HG02759 (cell line): Measurements from ENCODE around the gene CRB1.

Source experiments
- ATAC-seq: cut with Tn5 transposase; IDR thresholded peaks from one replicate; pipeline ENCODE4 v1.9.1; 2021; ENCODE audit warnings: mild to moderate bottlenecking, moderate library complexity; ENCODE audit not compliant: unreplicated experiment

The CRB1 gene

DNA sequence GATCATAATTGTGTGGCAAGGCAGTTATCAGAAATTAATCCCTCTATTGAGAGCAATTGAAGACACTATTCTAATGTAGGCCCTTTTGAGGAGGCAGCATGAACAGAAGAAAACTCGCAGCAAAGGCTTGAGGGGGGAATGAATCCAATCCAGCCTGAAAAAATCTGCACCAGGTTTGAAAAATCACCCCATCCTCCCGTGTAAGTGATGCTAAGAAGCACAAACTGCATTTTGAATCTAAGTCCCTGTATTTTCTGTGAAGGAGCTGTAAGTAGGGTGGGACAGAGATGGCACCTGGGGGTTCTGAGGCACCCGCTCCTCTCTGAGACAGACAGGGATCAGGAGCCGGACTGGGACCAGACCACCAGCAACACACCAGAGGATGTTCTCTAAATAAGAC lies at the start of gene CRB1:
TSS of gene CRB1 (plus strand) at position 241 of the 400 bp plus-strand sequence. CDS start 161 bp downstream, outside the sequence.
- no peak for ATAC-seq

GRCh38 chr1:197218857-197219256 lies 49.2 kb upstream of the CRB1 start:
- no peak for ATAC-seq

GRCh38 chr1:197222025-197222685 lies 45.9 kb upstream of the CRB1 start:
- ATAC-seq = no peak

DNA sequence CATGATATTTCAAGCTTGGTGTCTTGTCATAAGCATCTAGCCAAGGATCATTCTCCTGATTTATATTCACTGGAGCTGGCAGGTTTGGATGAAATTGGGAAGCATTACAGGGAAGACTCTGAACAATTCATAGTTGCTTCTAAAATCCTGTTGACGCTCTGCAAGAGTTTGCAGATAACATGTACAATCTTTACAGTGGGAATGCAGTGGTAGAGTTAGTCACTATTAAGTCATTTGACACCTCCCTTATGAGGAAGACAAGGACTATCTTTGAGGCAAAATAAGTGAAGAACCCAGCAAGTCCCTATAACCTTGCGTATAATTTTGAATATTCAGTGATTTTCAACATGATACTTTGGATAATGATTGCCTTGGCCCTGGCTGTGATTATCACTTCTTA lies 45.3 kb upstream of the CRB1 start:
- ATAC-seq = no peak

- no peak for ATAC-seq
Measured at GRCh38 chr1:197224160-197224559, 43.9 kb upstream of the CRB1 start.

- ATAC-seq = no peak
Measured at GRCh38 chr1:197225611-197226010, 42.4 kb upstream of the CRB1 start.

DNA sequence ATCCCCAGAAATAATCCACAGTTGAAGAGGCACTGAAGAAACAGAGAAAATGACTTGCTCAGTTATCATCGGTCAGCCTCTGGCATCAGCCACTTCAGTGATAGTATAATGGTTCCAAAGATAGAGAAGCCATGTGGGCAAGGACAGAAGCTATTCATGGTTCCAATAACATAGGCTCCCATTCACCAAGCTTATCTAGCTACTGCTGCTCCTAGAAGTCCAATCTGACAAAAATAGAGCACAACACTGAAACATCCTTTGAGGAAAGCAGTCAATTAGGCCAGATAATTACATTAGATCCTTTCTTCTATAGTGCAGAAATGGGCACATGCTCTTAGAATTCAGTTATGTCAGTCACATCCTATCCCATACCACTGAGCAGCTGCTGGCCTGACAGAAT lies 33.5 kb upstream of the CRB1 start:
- no peak for ATAC-seq

GRCh38 chr1:197235355-197235754 lies 32.7 kb upstream of the CRB1 start:
- no peak for ATAC-seq

- ATAC-seq = no peak
Measured at GRCh38 chr1:197247465-197247864, 20.6 kb upstream of the CRB1 start.

GRCh38 chr1:197249324-197249723 lies 18.7 kb upstream of the CRB1 start:
- no peak for ATAC-seq

DNA sequence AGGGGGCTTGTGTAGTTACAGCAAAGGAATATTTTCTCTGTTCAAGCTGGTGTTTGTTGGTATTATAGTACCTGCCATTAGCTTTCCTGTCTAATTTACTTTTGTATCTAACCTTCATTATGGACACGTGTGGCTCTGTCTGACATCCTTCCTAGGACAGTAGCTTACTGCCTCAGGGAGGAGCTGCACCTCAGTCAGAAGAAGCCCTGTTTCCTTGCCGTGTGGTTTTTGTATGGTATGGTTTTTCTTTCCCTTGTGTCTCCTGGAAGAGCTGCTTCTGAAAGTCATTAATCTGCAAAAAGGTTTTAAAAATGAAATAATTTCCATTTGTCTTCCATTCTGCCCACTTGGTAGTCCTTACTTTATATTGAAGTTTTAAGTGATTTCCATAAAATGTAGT lies 17.4 kb upstream of the CRB1 start:
- ATAC-seq = no peak

GRCh38 chr1:197252973-197253372 lies 15.1 kb upstream of the CRB1 start:
- no peak for ATAC-seq

- no peak for ATAC-seq
Measured at GRCh38 chr1:197254866-197255265, 13.2 kb upstream of the CRB1 start.

DNA sequence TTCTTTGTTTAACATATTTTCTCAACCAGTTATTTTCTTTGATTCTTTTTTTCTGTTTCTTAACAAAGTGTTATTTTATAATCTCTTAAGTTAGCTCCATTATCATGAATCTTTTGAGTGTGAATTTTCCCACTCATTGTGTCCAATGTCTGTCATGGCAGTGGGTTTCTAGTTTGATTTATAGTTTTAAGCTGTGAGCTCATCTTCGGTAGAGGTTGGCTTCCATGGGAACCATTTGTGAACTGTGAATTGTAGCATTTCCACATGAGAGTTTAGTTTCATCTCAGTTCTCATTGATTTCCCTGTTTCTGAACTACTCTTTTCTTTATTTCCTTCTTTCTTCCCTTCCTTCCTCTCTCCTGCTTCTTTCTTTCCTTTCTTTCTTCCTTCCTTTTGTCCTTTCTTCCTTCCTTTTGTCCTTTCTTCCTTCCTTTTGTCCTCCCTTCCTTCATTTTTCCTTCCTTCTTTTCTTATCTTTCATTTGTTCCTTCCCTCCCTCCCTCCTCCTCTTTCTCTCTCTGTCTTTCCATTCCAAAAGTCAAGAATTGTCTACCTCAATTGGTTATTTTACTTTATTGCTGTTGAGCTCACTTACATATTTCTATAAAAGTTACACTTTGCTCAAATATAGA lies 3.0 kb upstream of the CRB1 start:
- no peak for ATAC-seq

GRCh38 chr1:197269053-197269452 lies 1.0 kb downstream of the CRB1 start:
- ATAC-seq = no peak

DNA sequence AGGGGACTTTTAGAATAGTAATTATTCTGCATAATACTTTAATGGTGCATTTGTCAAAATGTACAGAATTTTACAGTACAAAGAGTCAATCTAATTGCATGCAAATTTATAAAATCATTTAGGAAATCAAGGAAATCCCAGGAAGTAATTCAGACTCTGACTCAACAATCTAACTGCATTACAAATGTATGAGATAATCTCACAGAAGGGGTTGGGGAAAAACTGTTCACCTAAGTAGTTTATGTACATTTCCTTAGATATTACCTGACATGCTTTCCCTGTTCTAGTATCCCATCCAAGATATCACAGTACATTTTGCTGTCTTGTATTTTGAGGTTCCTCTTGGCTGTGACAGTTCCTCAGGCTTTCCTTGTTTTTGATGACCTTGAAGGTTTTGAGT lies 4.7 kb downstream of the CRB1 start:
- ATAC-seq = no peak

- ATAC-seq = no peak
Measured at GRCh38 chr1:197277166-197277565, 9.1 kb downstream of the CRB1 start.

- no peak for ATAC-seq
Measured at GRCh38 chr1:197284325-197284724, 16.3 kb downstream of the CRB1 start.

GRCh38 chr1:197284966-197285365 lies 16.9 kb downstream of the CRB1 start:
- no peak for ATAC-seq

DNA sequence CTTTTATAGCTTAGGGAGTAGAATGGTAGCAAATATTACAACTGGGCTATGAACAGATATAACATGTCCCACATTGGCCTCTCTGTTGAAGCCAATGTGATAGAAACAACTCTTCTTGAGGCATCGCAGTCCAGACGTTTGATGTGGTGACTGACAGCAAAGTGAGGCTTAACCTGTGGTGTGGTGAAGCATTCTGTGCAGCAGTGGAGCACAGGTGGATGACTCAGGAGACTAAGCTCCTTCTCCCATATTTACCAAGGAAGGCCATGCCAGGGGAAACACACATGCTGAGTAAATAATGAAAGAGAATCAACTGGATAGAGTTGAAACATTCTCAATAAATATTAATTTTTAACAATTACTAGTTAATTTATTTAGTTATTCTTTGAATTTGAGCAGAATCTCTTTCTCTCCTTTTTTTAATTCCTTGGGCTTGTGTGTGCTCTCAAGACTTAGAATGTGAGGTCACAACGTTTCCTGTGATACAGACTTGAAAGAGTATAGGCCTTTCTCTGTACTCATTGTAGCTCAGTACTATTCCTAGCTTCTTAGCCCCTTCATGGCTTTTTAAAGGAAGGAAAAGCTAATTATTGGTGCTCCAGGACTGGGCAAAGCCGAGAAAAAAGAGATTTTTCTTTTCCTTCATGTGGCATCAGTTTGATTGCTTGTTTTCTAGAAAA lies 17.6 kb downstream of the CRB1 start:
- no peak for ATAC-seq

DNA sequence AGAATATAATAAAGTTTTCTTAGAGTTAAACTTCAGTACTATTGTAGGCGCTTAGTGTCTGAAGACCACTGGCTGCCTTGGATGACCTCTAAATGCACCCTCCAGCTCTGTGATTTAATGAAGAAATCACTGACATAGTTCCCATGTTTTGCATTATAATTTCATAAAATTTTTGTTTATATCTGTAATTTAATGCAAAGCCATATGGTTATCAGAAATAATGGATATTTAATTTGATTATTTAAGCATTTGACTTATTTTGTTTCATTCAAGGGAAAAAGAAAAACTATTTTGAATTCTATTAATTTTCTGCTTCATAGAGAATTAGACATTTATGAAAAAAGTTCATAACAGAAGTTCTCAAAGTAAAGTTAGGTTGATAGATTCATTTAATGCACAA lies 18.6 kb downstream of the CRB1 start:
- no peak for ATAC-seq

DNA sequence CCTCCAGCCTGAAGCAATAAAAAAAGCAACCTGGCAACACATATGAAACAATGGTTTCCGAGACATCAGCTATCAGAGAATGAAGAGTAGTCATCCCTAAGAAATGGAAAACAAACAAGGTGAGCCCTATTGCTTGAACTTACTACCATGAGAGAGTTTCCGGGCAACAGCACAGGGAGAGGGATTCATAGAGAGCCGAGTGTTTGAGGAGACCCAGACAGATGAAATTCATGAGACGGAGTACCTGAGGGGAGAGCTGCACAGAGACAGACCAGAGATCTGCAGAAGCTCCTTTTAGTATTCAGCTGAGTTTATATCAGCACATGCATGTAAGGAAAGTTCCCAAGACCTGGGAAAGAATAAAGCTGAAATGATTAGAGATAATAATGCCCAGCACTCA lies 19.8 kb downstream of the CRB1 start:
- ATAC-seq = no peak
